ENCODE measurements around the gene RNF34. TPM values are rescaled to one million over a fixed set of nuclear protein-coding genes. Genes with fewer than 3 reads are reported as not detected.

Gene RNF34
- total and polyA plus RNA-seq, 2 of the 8 experiments (the other 6 are each of a cell fraction or from before 2014, with no cell fraction given): 37.9 to 57.6 TPM

DNA sequence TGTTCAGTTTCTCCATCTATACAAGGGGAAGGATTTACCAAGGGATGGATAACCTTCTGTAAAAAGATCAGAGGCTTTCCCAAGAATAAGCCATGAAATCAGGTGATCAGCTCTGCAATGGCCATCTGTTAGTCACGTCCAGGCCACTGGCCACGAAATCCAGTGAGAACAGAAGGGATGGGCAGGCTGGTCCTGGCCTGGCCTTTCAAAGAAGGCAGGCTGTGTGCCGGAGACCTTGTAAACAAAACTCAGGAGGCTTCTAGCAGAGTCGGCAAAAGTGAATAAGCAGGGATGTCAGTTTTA, 68.5 kb downstream of the RNF34 start (continued):
- no peak for TF ChIP-seq CHD7 (IDR thresholded peaks at IDR 0.05; ENCODE audit: insufficient replicate concordance, low read length)
- TF ChIP-seq CBX8 (IDR thresholded peaks at IDR 0.05; ENCODE audit: borderline replicate concordance, low read depth, low read length): no peak
